ENCODE measurements around the gene RAB31. TPM values are rescaled to one million over a fixed set of nuclear protein-coding genes. Genes with fewer than 3 reads are reported as not detected.

RAB31 gene
- total and polyA plus RNA-seq, 11 donors = 3.2 to 67.7 (median 12.8) TPM

DNA sequence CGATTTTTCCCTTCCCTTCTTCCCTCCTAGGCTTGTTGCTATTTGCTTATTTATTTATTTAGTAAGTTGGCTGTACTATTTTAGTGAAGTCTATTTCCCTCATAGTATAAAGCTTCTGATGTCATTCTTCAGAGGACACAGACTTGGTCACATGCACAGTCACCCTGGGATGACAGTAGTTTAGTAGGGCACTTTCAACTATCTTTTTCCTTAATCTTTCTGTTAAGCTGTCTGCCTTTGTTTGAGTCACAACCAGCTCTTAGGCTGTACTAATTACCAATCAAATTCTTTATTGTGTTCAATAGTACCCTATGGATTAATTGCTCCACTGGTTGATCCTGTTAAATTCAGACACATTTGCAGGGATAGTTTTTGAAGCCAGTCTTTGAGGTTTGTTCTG is 26.9 kb upstream of the RAB31 start:
- Histone ChIP-seq H3K9me3 (peaks cover 0 to 8% (median 0%) of the 10 kb centered on the region in 12 donors), H3K36me3 (no peaks in the 10 kb centered on the region), H3K27me3 (no peaks in the 10 kb centered on the region), H3K27ac (no peak overlapping the region), H3K4me1 (peaks cover 0 to 26% (median 11%) of the 10 kb centered on the region in 12 donors), H3K4me3 (no peak overlapping the region)
- DNase-seq = no peak
- TF ChIP-seq, protein P1, sequence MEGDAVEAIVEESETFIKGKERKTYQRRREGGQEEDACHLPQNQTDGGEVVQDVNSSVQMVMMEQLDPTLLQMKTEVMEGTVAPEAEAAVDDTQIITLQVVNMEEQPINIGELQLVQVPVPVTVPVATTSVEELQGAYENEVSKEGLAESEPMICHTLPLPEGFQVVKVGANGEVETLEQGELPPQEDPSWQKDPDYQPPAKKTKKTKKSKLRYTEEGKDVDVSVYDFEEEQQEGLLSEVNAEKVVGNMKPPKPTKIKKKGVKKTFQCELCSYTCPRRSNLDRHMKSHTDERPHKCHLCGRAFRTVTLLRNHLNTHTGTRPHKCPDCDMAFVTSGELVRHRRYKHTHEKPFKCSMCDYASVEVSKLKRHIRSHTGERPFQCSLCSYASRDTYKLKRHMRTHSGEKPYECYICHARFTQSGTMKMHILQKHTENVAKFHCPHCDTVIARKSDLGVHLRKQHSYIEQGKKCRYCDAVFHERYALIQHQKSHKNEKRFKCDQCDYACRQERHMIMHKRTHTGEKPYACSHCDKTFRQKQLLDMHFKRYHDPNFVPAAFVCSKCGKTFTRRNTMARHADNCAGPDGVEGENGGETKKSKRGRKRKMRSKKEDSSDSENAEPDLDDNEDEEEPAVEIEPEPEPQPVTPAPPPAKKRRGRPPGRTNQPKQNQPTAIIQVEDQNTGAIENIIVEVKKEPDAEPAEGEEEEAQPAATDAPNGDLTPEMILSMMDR (IDR thresholded peaks at IDR 0.05) = no peak
- no peak for TF ChIP-seq POLR2A (IDR thresholded peaks at IDR 0.05)
- no peak for ATAC-seq
- 63 to 78% (median 72%) methylated on average over 1 of the region's 1 CpG for WGBS, 4 donors
- intact Hi-C loops (cut with DNase I) = loop anchor here in 7 of 10 donors (5.0 to 10.0 kb wide), 5 partner anchors 91 to 274 kb away; partner anchors contain the start of gene VAPA (in 2 of the 7)

DNA sequence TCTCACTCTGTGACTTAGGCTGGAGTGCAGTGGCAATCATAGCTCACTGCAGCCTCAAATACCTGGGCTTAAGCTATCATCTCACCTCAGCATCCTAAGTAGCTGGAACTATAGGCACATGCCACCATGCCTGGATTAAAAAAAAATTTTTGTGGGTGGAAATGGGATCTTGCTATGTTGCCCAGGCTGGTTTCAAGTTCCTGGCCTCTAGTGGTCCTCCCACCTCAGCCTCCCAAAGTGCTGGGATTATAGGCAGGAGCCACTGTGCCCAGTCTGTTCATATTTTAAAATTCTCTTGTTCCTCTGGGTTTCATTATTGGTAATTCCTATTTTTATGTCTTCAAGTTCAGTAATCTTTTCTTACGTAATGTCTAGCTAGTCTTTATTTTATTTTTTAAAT is 25.5 kb upstream of the RAB31 start:
- DNase-seq (no peak), ATAC-seq (no peak)
- Histone ChIP-seq H3K9me3 (peaks cover 0 to 2% (median 0%) of the 10 kb centered on the region in 12 donors), H3K36me3 (no peaks in the 10 kb centered on the region), H3K27me3 (no peaks in the 10 kb centered on the region), H3K4me1 (peaks cover 0 to 26% (median 11%) of the 10 kb centered on the region in 12 donors), H3K4me3 (no peak overlapping the region), H3K27ac (no peak overlapping the region)
- WGBS, 4 donors = 95 to 100% (median 98%) methylated on average over 1 of the region's 1 CpG
- intact Hi-C loops (cut with DNase I) = loop anchor here in 7 of 10 donors (5.0 to 10.0 kb wide), 5 partner anchors 90 to 272 kb away; partner anchors contain the start of gene VAPA (in 2 of the 7)
- TF ChIP-seq, protein P1 (IDR thresholded peaks at IDR 0.05) = no peak
- TF ChIP-seq POLR2A (IDR thresholded peaks at IDR 0.05) = no peak

DNA sequence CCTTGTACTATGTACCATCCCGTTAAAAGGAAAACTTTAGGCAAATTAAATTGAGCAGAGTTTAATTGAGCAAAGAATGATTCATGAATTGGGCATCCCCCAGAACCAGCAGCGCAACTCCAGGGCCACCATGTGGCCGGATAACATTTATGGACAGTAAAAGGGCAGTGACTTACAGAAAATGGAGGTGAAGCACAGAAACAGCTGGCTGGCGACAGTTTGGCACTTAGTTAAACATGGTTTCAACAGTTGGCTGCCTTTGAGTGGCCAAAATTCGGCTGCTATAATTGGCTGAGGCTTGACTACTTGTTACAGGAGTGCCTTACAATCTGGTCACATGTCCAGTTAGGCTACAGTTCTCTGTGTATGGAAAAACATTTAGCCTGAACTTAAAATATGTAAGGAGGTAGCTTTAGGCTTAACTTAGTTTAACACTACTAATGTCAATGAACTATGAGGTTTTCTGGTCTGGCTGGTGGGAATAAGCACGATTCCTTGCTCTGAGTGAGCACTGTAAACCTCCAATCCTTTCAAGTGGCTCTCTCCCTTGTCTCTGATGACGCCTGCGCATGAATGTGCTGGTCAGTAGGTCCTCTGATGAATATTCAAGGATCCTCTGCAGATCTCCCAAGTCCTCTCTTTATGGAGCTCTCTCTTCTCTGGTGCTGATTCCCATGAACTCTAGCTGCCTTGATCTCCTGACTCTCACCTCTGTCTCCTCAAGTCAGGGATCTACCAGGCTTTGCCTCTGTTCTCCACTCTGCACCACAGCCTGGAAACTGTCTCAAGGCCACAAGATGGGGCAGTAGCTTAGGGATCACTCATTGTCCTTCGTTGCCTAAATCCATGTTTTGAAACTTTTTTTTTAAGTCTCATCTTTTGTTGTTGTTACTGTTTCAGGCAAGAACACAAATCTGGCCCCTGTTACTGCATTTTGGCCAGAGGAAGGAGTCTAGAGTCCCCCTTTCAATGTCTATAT is 24.4 kb upstream of the RAB31 start:
- peaks cover 0 to 26% (median 11%) of the 10 kb centered on the region in 12 donors for H3K4me1 ChIP-seq
- ATAC-seq (peak; percentile 50 to 60 (median 54)), DNase-seq (no peak)
- H3K36me3 ChIP-seq = no peaks in the 10 kb centered on the region
- intact Hi-C loops (cut with DNase I) = loop anchor here in 8 of 10 donors (2.0 to 10.0 kb wide), 6 partner anchors 87 to 271 kb away; partner anchors contain the start of gene VAPA (in 2 of the 8)
- peak overlapping the region in 1 of 12 donors; percentile 13 for H3K4me3 ChIP-seq
- WGBS, 4 donors = 67 to 75% (median 71%) methylated on average over 9 of the region's 9 CpGs
- H3K27me3 ChIP-seq = no peaks in the 10 kb centered on the region
- peak overlapping the region in 8 of 12 donors; percentile 52 to 79 (median 72) for H3K27ac ChIP-seq
- H3K9me3 ChIP-seq = no peaks in the 10 kb centered on the region
- TF ChIP-seq POLR2A (IDR thresholded peaks at IDR 0.05) = no peak
- TF ChIP-seq, protein P1 (IDR thresholded peaks at IDR 0.05) = peak in 10 of 12 donors; percentile 12 to 59 (median 40)
